ENCODE measurements around the gene PCDHB5.
"Not testable (repeated sequence)": the region's sequence is repeated elsewhere in the genome, so short reads cannot be mapped to it uniquely, and the experiment has no call there.

PCDHB5 gene

GRCh38 chr5:141135030-141135717 is at the start of gene PCDHB5:
Gene PCDHB5 (plus strand): TSS chr5:141135206. CDS start chr5:141135435, 229 bp downstream.
- Histone ChIP-seq H3K9me3 (no peaks in the 10 kb centered on the region), H3K4me1 (no peaks in the 10 kb centered on the region), H3K4me3 (peak within 1 kb of the TSS; percentile 33), H3K27me3 (ENCODE audit: low read depth) (no peaks in the 10 kb centered on the region), H3K36me3 (replicated peaks) (no peaks in the 10 kb centered on the region)
- DNase-seq (ENCODE audit: low spot score in 2 of 2): peak; percentile 47 to 77
- in situ Hi-C loops (cut with MboI; ENCODE audit: low sequenced_read_pairs): no loop called here

- no peaks in the 10 kb centered on the region for H3K9me3 ChIP-seq
- no peaks in the 10 kb centered on the region for H3K4me1 ChIP-seq
- H3K36me3 ChIP-seq (replicated peaks): no peaks in the 10 kb centered on the region
- peak; percentile 29 to 56 for DNase-seq (ENCODE audit: low spot score in 2 of 2)
- in situ Hi-C loops (cut with MboI; ENCODE audit: low sequenced_read_pairs): no loop called here
- peaks cover 5% of the 10 kb centered on the region; the same call in 1 of the 2 replicates for H3K27me3 ChIP-seq (ENCODE audit: low read depth)
- peak within 1 kb of the TSS; percentile 18 for H3K4me3 ChIP-seq
These were observed 40.3 kb upstream of the PCDHB5 start, which contains the start of gene PCDHB2 for GRCh38 chr5:141094481-141095262. Gene PCDHB2 (plus strand): TSS chr5:141094615. CDS start chr5:141094791, 176 bp downstream.

- no peak for DNase-seq (ENCODE audit: low spot score in 2 of 2)
- H3K27me3 ChIP-seq (ENCODE audit: low read depth): peaks cover 5% of the 10 kb centered on the region; the same call in 1 of the 2 replicates
- in situ Hi-C loops (cut with MboI; ENCODE audit: low sequenced_read_pairs): no loop called here
- H3K4me3 ChIP-seq: no peak overlapping the region
- no peaks in the 10 kb centered on the region for H3K4me1 ChIP-seq
- no peaks in the 10 kb centered on the region for H3K9me3 ChIP-seq
- H3K36me3 ChIP-seq (replicated peaks): no peaks in the 10 kb centered on the region
These were observed 39.8 kb upstream of the PCDHB5 start for GRCh38 chr5:141095263-141095641.

GRCh38 chr5:141096181-141096580 is 38.8 kb upstream of the PCDHB5 start:
- DNase-seq (ENCODE audit: low spot score in 2 of 2); H3K4me3 ChIP-seq; in situ Hi-C loops (cut with MboI; ENCODE audit: low sequenced_read_pairs); H3K27me3 ChIP-seq (ENCODE audit: low read depth); H3K9me3 ChIP-seq; H3K4me1 ChIP-seq; H3K36me3 ChIP-seq (replicated peaks): not testable (repeated sequence)

GRCh38 chr5:141096586-141096985 is 38.4 kb upstream of the PCDHB5 start:
- H3K9me3 ChIP-seq; in situ Hi-C loops (cut with MboI; ENCODE audit: low sequenced_read_pairs); DNase-seq (ENCODE audit: low spot score in 2 of 2); H3K4me1 ChIP-seq; H3K27me3 ChIP-seq (ENCODE audit: low read depth); H3K36me3 ChIP-seq (replicated peaks); H3K4me3 ChIP-seq: not testable (repeated sequence)

GRCh38 chr5:141100243-141100805 is 34.7 kb upstream of the PCDHB5 start, which contains the start of gene PCDHB3:
Gene PCDHB3 (plus strand): TSS chr5:141100473. CDS start chr5:141100650, 177 bp downstream.
- peak within 1 kb of the TSS; percentile 12 for H3K4me3 ChIP-seq
- no peaks in the 10 kb centered on the region for H3K36me3 ChIP-seq (replicated peaks)
- H3K4me1 ChIP-seq: no peaks in the 10 kb centered on the region
- DNase-seq (ENCODE audit: low spot score in 2 of 2): peak; percentile 71 to 86
- H3K9me3 ChIP-seq: no peaks in the 10 kb centered on the region
- in situ Hi-C loops (cut with MboI; ENCODE audit: low sequenced_read_pairs): no loop called here
- H3K27me3 ChIP-seq (ENCODE audit: low read depth): 0 out of 2 replicates have a peak, but pooled peaks cover 2% of the 10 kb centered on the region

GRCh38 chr5:141101059-141101458 is 33.9 kb upstream of the PCDHB5 start:
- in situ Hi-C loops (cut with MboI; ENCODE audit: low sequenced_read_pairs): no loop called here
- Histone ChIP-seq H3K9me3 (no peaks in the 10 kb centered on the region), H3K4me3 (no peak overlapping the region), H3K27me3 (ENCODE audit: low read depth) (0 out of 2 replicates have a peak, but pooled peaks cover 2% of the 10 kb centered on the region), H3K36me3 (replicated peaks) (no peaks in the 10 kb centered on the region), H3K4me1 (no peaks in the 10 kb centered on the region)
- no peak for DNase-seq (ENCODE audit: low spot score in 2 of 2)

GRCh38 chr5:141102070-141102469 is 32.9 kb upstream of the PCDHB5 start:
- DNase-seq (ENCODE audit: low spot score in 2 of 2); H3K4me1 ChIP-seq; H3K36me3 ChIP-seq (replicated peaks); H3K4me3 ChIP-seq; in situ Hi-C loops (cut with MboI; ENCODE audit: low sequenced_read_pairs); H3K27me3 ChIP-seq (ENCODE audit: low read depth); H3K9me3 ChIP-seq: not testable (repeated sequence)

GRCh38 chr5:141102471-141102870 is 32.5 kb upstream of the PCDHB5 start:
- in situ Hi-C loops (cut with MboI; ENCODE audit: low sequenced_read_pairs); H3K4me3 ChIP-seq; H3K27me3 ChIP-seq (ENCODE audit: low read depth); H3K9me3 ChIP-seq; DNase-seq (ENCODE audit: low spot score in 2 of 2); H3K36me3 ChIP-seq (replicated peaks); H3K4me1 ChIP-seq: not testable (repeated sequence)

- no peak overlapping the region for H3K4me3 ChIP-seq
- no peak for DNase-seq (ENCODE audit: low spot score in 2 of 2)
- H3K36me3 ChIP-seq (replicated peaks): no peaks in the 10 kb centered on the region
- H3K27me3 ChIP-seq (ENCODE audit: low read depth): no peaks in the 10 kb centered on the region
- no peaks in the 10 kb centered on the region for H3K9me3 ChIP-seq
- H3K4me1 ChIP-seq: no peaks in the 10 kb centered on the region
- in situ Hi-C loops (cut with MboI; ENCODE audit: low sequenced_read_pairs): no loop called here
These were observed 29.7 kb upstream of the PCDHB5 start for GRCh38 chr5:141105350-141105749.

- Histone ChIP-seq H3K36me3 (replicated peaks) (no peaks in the 10 kb centered on the region), H3K27me3 (ENCODE audit: low read depth) (no peaks in the 10 kb centered on the region), H3K4me1 (no peaks in the 10 kb centered on the region), H3K9me3 (no peaks in the 10 kb centered on the region), H3K4me3 (no peak overlapping the region)
- no peak for DNase-seq (ENCODE audit: low spot score in 2 of 2)
- in situ Hi-C loops (cut with MboI; ENCODE audit: low sequenced_read_pairs): no loop called here
These were observed 15.8 kb upstream of the PCDHB5 start for GRCh38 chr5:141119250-141119649.

- Histone ChIP-seq H3K4me1 (no peaks in the 10 kb centered on the region), H3K27me3 (ENCODE audit: low read depth) (peaks cover 7% of the 10 kb centered on the region), H3K9me3 (no peaks in the 10 kb centered on the region), H3K4me3 (no peak within 1 kb of the TSS), H3K36me3 (replicated peaks) (no peaks in the 10 kb centered on the region)
- in situ Hi-C loops (cut with MboI; ENCODE audit: low sequenced_read_pairs): no loop called here
- DNase-seq (ENCODE audit: low spot score in 2 of 2): no peak
These were observed 13.4 kb upstream of the PCDHB5 start, which contains the start of gene PCDHB4 for GRCh38 chr5:141121563-141121962. Gene PCDHB4 (plus strand): TSS chr5:141121818. CDS start chr5:141121999, 181 bp downstream.

- in situ Hi-C loops (cut with MboI; ENCODE audit: low sequenced_read_pairs): no loop called here
- H3K36me3 ChIP-seq (replicated peaks): no peaks in the 10 kb centered on the region
- DNase-seq (ENCODE audit: low spot score in 2 of 2): no peak
- H3K4me3 ChIP-seq: no peak overlapping the region
- H3K27me3 ChIP-seq (ENCODE audit: low read depth): peaks cover 7% of the 10 kb centered on the region
- no peaks in the 10 kb centered on the region for H3K9me3 ChIP-seq
- H3K4me1 ChIP-seq: no peaks in the 10 kb centered on the region
These were observed 13.0 kb upstream of the PCDHB5 start for GRCh38 chr5:141121985-141122384.
